Activated CD4-positive, CD25-positive, alpha-beta regulatory T cell treated with anti-CD3 and anti-CD28 coated beads, Interleukin-2, amount 50 U/mL, for 16 hours (primary cell): Measurements from ENCODE around the gene RELN.

Source experiments
- DNase-seq: peaks from one replicate; pipeline ENCODE4 v3.0.0-alpha.2; 2020; ENCODE audit warnings: low read depth, low spot score

Gene RELN

DNA sequence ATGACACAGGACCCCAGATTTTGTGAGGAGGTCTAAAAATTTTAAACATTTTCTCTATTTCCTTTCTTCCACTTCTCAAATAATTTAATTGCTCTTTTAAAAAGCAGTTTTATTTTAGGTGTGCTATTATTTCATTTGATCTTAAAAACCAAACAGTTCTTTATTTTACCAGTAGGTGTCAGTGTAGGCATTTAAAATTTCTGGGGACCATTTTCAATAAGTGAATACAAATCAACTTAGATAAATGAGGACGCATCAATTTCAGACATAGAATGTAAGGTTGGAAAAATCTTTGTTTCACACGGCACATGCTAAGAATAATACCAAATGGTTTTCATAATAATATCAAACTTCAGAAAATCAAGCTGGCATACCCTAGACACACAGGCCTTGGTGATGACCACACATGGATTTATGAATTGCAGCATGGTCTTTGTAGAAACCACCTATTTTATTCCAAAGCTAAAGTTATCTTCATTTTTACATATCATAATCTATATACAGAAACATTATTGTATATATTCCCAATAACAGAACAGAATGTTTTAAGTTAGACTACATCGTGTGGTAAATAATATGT, 415.9 kb downstream of the RELN start:
- DNase-seq: no peak

DNA sequence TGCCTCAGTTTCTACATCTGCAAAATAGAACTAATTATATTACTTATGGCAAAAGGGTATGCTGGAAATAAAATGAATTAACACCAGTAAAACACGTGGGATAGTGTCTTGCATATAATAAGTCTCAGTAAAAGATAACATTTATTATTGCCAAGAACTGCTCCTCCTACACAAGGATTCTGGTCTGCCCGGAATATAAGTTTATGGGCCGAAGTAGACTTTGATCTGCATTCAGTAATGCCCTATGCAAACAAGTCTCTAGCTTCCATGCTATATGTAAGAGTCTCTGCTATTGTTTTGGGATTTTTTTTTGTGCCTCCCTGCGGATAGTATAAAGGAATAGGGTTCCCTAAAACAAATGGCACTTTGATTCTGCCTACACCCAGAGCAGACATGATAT, 417.9 kb downstream of the RELN start:
- no peak for DNase-seq

DNA sequence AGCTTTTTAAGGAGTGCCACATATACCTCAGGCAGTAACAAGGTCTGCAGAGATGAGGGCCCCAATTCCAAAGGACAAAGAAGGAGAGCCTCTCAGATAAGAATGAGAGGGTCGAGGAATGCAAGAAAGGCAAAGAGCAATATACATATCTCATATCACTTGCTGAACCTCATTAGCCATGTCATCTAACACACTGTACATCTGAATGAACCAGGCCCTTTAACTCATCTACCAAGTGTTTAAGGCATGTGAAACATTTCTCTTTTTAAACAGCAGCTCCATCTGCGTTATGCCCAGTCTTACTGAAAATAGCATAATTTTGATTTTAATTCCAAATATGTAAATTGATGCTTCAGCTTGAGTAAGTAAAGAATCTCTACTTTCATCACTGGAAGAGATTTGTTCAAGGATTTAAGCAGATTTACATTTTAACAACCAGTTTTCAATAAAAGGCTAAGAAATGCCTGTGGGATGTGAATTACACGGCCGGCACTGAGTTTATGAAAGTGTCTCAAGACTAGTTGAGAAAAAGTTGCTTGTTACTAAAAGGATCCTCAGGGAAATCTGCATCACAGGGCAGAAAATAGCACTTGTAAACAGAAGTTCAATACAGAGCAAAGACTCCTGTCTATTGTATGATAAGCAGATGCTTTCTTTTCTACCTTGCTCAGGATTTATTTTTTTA, 419.7 kb downstream of the RELN start:
- DNase-seq: no peak

DNA sequence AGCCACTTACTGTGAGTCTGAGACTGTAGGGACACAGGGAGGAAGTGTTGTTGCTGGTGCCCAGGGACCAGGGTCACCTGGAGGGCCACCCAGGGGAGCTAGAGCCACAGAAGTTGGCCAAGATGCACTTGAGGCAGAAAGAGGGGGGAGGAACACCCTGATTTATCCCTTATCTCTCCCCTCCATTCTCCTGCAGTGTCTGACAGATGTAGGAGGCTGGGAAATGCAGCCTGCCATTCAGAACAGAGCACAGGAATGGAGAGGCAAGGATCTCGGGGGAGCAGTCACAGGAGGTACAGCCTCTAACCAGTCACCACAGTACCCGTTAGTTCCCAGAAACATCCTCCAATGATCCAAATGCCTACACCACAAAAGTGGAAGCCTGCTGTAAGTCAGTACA, 425.0 kb downstream of the RELN start:
- DNase-seq: no peak

DNA sequence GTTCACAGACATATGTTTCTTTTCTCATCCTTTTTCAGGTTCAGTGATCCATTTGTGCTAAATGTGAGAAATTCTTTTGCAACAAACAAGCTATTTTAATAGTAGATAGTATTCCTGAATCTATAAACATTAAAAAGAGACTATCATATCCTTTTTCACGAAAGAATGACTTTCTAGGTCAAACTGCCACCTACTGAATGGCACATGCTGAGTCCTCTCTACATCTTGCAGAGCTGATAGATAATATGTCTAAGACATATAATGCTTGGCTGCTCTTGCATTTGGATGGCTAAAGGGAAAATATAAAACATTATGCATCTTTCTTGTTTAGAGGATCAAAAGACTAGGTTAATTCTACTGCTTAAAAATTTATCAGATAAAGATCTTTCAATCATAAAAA, 429.3 kb downstream of the RELN start:
- DNase-seq: no peak

DNA sequence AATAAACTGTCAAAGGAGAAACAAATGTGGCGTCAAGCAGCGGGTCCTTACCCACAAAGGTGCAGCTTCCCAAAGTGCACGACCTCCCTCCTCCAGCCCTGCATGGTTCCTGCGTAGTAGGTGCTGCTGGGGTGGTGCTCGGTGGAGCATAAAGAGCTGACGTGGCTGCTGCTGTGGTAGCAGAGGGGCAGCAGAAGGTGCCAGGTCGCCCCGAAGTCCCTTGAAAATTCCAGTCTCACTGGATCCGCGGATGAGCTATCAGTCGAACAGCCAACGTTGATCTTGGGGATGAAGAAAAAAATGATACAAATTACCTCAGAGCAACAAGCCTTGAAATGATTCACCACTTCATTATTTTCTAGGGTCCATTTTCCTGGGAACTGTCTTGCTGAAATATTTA, 438.4 kb downstream of the RELN start:
- DNase-seq: no peak

DNA sequence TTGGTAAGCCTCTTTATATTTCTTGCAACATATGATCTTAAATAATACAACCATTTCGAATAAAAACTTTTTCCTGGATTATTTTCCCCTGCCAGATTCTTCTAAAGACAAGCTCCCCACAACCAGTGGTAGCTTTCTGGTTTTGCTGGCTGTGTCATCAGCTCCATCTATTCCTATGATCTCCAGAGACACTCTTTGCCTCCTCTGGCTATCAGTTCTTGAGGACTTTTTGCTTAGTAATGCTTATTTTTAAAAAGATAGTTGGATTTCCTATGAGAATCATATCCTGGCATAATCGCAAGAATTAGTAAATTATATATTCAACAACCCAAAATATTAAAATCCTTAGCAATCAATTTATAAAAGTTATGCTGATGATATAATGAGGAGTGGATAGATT, 439.7 kb downstream of the RELN start:
- DNase-seq: no peak

DNA sequence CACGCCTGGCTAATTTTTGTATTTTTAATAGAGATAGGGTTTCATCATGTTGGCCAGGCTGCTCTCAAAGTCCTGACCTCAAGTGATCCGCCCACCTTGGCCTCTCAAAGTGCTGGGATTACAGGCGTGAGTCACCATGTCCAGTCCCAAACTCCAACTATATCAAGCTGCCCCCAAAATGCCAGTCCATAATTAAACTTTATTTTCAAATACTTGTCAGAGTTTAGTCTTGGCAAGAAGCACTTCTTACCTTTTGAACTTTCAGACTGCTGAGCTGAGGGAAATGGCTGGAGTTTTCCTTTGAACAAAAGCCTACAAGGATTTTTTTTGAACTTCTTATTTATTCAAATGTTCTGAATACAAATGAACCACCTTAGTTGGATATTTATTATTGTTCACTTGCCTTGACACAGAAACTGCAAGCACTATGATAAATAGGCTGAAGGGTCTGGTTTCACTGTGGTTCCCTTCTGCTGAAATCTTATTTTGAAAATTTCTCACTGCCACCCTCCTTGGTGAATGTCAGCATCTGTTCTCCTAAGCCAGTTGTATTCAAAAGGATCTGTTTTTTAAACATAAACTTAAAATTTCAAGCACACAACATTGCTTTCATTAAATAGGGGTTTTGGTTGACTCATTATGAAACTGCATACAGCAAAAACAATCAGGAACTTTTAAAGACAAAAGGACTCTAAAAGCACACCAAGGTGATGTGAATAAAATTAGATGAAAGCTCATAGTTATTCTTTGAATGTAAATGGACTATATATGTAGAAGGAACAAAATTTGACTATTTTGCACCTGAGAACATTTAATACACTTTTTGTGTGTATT, 441.8 kb downstream of the RELN start:
- no peak for DNase-seq

DNA sequence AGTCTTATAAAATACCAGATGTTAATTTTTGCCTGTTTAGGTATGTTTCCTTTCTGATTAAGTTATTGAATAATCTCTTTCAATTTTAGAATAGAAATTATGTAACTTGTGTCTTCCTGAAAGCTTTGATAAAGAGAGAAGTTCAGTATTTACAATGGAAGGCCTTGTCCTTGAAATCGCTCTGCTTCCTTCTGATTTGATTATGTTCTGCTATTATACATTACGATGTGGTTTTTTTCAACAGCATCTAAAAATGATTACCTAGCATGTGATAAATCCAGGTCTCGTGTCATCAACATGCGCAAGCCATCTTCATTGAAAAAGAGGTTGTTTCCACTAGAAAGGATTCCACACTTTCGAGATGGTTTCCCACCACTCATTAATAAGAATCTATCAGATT, 447.0 kb downstream of the RELN start:
- DNase-seq: no peak

DNA sequence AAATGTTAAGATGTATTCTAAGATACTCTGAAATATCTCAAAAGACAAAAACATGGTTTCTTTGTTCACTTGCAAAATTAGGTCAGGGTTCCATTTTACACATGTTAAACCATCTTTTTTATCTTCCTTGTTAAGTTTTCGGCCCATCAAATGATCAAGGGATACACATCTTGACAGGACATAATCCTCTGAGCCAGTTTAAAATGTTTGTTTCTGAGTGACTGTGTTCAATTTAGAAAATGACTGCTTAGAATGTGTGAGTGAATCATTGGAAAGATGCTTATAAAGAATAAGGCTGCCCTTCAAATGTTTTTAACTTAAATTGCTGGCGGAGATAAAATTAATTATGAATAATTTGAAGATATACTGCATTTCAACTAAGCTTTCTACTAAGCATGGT, 447.5 kb downstream of the RELN start:
- DNase-seq: no peak

DNA sequence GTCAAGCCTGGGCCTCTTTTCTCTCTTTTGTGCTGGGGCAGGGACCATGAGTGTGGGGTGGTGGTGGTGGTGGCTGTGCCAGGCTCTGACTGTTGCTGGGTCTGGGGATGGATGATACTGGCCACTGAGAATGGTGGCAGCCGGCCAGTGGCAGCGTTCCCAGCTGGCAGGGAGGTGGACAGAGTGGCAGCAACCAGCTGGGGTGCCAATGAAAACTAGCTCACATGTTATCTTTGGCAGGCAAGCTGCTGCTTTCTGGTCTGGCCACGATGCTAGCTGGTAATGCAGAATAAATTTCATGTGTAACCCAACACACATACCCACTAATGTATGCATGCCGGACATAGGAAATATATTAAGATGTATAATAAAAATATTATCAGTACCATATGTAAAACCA, 448.4 kb downstream of the RELN start:
- no peak for DNase-seq

DNA sequence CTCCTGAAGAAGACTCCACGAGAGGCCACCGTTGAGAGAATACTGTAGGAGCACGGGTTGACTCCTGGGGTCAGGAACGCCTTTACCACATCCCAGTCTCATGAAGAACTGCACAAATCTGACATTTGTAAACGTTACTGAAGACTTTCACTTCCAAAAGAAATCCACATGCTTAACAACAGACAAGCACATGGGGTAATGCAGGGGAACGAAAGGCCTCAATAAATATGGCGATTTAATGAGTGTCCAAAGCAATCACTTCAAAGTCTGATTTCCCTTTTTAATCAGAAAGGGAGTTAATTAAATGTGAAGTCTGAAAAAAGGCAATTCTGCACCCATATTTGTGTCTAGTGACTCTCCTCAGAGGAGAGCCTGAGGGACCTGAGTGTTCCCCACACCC, 449.1 kb downstream of the RELN start:
- no peak for DNase-seq

DNA sequence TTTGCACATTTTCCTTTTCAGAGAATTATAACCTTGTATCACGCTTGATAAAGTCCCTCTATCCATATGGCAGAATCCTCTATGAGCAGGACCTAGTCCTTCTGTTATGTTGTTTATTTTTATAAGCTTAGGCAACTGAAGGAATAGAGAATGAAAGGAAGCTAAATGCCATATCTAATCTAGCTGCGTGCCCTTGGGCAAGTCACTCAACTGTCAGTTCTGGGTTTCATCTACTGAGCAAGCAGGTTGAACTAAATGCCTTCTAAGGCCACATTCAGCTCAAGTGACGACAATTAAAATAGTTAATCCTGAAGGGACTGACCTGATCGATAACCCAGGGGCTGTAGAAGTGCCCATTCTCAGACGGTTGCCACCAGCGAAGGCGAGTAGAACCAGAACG, 449.6 kb downstream of the RELN start:
- DNase-seq: no peak

DNA sequence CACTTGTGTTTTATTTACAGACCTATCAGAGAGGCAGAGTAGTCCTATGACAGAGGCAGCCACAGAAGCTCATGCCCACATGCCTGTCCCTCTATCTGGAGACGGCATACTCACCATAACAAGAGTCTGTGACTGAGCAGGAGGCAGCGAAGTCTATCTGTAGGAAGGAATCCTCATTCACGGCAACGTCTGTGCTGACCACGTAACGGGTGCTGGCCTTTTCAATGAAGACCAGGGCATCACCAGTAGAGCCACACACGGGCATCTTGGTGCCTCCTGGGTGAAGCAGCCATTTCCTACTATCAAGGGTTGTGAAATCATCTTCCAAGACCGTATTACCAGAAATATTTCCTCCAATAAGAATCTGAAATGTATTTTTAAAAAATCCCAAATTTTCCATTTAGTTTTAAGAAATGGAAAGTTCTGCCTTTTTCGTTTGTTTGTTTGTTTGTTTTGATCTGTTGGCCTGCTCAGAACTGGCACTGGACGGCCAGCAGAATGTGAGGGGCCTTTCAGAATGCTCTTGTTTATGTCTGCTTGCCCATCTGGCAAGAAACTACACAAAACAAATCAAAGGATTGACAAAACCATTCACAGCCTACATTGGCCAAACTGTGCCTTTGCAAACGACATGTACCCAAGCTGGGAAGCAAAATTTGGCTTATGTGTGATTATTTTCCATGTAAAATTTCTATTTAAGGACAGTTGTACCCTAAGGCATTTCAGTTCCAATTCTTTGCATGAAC, 450.3 kb downstream of the RELN start:
- DNase-seq: no peak

DNA sequence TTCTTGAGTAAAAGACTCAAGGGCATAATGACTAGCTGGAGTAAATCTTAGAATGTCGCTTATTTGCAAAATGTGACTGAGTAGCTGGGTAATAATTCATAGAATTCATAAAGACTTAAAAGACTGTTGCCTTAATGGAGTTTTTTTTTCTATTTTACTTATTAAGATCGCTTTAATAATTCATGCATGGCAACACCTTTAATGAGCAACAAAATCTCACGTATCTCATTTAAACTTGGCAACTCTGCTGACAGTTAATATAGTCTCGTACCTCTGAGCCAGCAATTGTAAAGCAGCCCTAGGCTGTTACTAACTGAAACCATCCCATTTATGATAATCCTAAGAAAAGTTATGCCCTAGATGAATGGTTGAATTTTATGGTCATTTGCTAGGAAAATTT, 455.7 kb downstream of the RELN start:
- no peak for DNase-seq

DNA sequence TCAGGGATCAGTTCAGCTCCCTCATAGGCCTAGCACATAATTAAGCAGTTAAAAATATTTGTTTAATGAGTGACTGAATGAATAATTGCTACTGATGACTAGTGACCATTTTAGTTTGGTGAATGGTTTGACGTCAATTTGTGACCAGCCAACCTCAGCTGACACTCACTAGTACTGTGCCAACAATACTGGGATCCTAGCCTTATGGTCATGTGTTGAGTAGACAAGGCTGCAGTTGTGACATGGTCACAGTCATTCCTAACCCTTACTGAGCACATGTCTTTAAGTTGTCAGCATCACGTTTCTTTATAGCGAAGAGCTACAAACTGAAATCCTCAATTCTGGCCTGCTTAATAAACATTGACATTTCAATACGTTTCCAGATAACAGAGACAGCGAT, 456.5 kb downstream of the RELN start:
- no peak for DNase-seq

DNA sequence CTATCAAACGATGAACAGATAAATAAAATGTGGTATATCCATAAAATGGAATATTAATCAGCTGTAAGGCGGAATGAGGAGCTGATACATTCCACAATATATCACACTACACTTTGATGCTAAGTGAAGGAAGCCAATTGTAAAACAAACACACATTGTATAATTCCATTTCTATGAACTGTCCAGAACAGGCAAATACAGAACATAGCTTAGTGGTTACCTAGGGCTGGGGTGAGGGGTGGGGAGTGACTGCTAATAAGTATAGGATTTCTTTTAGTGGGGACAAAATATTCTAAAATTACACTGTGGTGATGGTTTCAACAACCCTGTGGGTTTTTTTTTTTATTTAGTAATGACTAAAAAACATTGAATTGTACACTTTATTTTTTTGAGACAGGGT, 461.3 kb downstream of the RELN start:
- DNase-seq: no peak

DNA sequence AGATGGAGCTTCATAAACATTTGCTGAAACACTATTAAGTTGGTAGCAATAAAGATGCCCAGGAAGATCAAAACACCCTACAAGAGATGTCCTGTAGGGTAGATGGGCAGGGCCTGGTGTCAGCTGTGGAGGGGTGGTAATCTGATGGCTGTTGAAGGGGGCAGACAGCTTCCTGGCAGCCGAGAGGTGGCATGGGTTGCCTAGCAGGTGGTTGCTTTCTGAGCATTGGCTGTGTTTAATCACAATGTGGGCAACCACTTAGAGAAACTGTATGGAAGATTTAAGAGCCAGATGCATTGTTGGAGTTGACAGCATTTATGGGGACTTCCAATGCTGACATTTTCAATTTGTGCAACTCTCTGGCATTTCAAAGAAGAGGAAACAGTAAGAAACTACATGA, 463.5 kb downstream of the RELN start:
- no peak for DNase-seq

DNA sequence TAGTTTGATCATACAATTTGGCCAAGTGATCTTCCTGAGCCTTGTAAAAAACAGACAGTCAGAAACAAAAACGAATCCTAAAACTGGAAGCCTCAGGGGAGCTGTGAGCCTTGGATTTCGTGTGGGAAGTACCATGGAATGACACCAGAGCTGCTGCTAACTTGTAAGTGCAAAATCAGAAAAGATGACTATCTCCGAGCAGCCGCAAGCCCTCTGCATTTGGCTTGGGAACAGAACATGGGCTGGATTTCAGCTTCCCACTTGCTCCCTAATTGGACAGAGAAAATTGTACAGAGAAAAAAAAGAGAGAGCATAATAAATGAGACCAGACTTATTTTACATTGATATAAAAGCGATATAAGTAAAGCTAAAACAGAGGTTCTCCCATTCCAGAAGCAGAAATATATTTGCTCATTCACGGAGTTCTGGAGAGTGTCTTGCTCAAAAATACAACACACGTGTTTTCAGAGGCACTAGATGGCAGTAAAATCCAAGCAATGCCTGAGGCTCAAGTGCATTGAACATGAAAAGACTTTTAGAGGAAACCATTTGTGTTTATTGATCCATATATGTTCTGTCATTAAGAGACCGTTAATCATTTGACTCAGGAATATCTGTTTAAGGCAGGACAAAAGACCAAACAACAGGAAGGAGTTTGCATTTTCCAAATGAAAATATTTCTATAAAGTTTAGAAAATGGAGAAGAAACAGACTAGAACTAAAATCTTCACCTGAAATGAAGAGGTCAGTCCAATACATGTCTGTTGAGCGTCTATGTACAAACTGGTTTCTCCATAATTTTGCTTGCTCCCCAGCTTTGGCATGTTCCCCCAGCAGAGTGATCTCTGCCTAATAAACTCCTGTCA, 465.2 kb downstream of the RELN start:
- no peak for DNase-seq

DNA sequence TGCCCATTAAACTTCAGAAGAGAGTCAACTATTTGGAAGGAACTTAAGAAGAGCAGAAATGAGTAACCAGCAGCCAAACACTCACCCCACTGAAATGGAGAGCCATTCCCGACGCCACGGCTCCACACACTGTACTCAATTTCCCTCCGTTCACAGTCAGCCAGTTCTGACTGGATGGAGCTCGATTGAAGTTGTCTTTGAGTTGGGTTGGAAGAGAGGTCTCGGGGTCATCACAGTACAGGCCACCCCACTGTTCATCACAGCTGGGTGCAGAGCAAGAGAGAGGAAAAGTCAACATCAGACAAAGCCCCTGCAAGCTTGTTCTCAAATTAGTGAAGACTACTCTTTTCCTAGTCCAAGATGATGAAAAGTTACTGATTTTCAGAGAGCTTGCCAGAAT, 467.5 kb downstream of the RELN start:
- DNase-seq: no peak

DNA sequence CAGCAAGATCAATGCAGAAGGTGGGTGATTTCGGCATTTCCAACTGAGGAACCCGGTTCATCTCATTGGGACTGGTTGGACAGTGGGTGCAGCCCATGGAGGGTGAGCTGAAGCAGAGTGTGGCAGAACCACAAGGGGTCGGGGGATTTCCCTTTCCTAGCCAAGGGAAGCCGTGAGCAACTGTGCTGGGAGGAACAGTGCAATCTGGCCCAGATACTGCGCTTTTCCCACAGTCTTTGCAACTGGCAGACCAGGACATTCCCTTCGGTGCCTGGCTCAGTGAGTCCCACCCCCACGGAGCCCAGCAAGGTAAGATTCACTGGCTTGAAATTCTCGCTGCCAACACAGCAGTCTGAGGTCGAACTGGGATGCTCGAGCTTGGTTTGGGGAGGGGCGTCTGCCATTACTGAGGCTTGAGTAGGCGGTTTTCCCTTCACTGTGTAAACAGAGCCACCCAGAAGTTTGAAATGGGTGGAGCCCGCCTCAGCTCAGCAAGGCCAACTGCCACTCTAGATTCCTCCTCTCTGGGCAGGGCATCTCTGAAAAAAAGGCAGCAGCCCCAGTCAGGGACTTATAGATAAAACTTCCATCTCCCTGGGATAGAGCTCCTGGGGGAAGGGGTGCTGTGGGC, 484.8 kb downstream of the RELN start:
- DNase-seq: no peak
